Right lobe of liver (tissue), 6 donors: ENCODE results near the gene MUCL3. TPM values are rescaled to one million over a fixed set of nuclear protein-coding genes. Genes with fewer than 3 reads are reported as not detected.
A peak's percentile ranks its signal among the peaks of the same experiment; 100 is the strongest.

Source experiments
- ATAC-seq, 4 donors: fragments of 200-7000 bp; cut with Tn5 transposase; one replicate each; pipeline ENCODE4 v1.9.1; 2020; ENCODE audit warnings: mild to moderate bottlenecking in 4 of 4, moderate library complexity in 4 of 4
- DNase-seq, 3 donors: peaks; one replicate each; pipeline ENCODE4 v3.0.0-alpha.2; 2020
- H3K27ac ChIP-seq, 3 donors: fragments of 200-600 bp; one replicate each; pipeline ENCODE4 v1.8.0; 2022
- H3K27me3 ChIP-seq, 2 donors: fragments of 200-600 bp; one replicate each; pipeline ENCODE4 v1.8.0; 2022
- H3K36me3 ChIP-seq, 4 donors: fragments of 200-600 bp; sonication (generic) in 1 of 4; one replicate each; pipeline versions ENCODE4 v1.5.1 to v1.8.0; 2017 to 2022; ENCODE audit warnings: control low read depth in 1 of 4
- H3K4me1 ChIP-seq, 4 donors: fragments of 200-600 bp; sonication (generic) in 1 of 4; one replicate each; pipeline versions ENCODE4 v1.5.1 to v1.8.0; 2017 to 2022; ENCODE audit warnings: control low read depth in 1 of 4
- H3K4me3 ChIP-seq, 3 donors: fragments of 200-600 bp; one replicate each; pipeline ENCODE4 v1.8.0; 2022
- H3K9me3 ChIP-seq, 4 donors: fragments of 200-600 bp; sonication (generic) in 1 of 4; one replicate each; pipeline versions ENCODE4 v1.5.1 to v1.8.0; 2017 to 2022; ENCODE audit warnings: control low read depth in 1 of 4
- POLR2A ChIP-seq: fragments of 450-650 bp; IDR thresholded peaks from one replicate; pipeline ENCODE4 v1.6.1; 2017; ENCODE audit warnings: antibody characterized with exemption, mild to moderate bottlenecking
- WGBS: methylation state at CpG from one replicate; pipeline ENCODE4 v1.1.6; 2018; ENCODE audit warnings: low coverage, low lambda C conversion rate; ENCODE audit not compliant: insufficient coverage; ENCODE audit errors: missing lambda C conversion rate; 5-methylcytosine and 5-hydroxymethylcytosine counted together
- intact Hi-C, 2 donors: fragments of 100-400 bp; cut with DNase I; formaldehyde crosslinking; loops; one replicate each; pipeline versions ENCODE4 v1.11.2 to v1.14.1; 2022
- total RNA-seq, 6 experiments: library from RNA; depleted of rRNA in 2 of 6; stranded (reverse); fragments of >200 nt in 2 of 6; fragmentation: NEBNext Ultra II Directional in 3 of 6; extraction: Animal tissue kit (Norgen Biotek cat#: 25700) in 3 of 6; gene quantifications; one replicate each; pipeline versions ENCODE4 v1.1.0 to v1.2.4, GENCODE V29; 2016 to 2023
- TF ChIP-seq, protein P1 (sequence below), 4 donors: fragments of 200-600 bp in 3 of 4; fragments of 450-650 bp in 1 of 4; IDR thresholded peaks; one replicate each; pipeline versions ENCODE4 v1.5.1 to v1.8.0; 2016 to 2022; ENCODE audit warnings: antibody characterized with exemption in 4 of 4, mild to moderate bottlenecking in 2 of 4
- donor health status: DM: no; HTN: yes; CAD: no.
- donor health status: DM: no; HTN: no; CAD: no.
- donor health status: DM: no; HTN: no; CAD: no.
- donor health status: DM: no; HTN: yes; CAD: no.
- donor health status: DM: no; HTN: yes; CAD: no.

Gene MUCL3
- total RNA-seq, 6 experiments from 2014 or later, result not detected

DNA sequence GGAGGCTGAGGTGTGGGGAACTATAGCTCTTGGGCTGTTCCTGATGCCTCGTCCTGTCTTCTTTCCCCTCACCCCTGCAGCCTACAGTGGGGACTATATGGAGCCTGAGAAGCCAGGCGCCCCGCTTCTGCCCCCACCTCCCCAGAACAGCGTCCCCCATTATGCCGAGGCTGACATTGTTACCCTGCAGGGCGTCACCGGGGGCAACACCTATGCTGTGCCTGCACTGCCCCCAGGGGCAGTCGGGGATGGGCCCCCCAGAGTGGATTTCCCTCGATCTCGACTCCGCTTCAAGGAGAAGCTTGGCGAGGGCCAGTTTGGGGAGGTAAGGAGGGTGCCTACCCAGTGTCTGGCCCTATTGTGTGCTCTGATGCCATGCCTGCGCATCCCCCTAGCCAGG lies 44.2 kb upstream of the MUCL3 start:
- Histone ChIP-seq H3K27me3 (no peaks in the 10 kb centered on the region), H3K36me3 (no peaks in the 10 kb centered on the region), H3K27ac (no peak overlapping the region), H3K4me1 (no peaks in the 10 kb centered on the region), H3K4me3 (no peak overlapping the region), H3K9me3 (no peaks in the 10 kb centered on the region)
- ATAC-seq (no peak), DNase-seq (peak in 1 of 3 donors; percentile 27)
- no peak for TF ChIP-seq POLR2A
- TF ChIP-seq, protein P1, sequence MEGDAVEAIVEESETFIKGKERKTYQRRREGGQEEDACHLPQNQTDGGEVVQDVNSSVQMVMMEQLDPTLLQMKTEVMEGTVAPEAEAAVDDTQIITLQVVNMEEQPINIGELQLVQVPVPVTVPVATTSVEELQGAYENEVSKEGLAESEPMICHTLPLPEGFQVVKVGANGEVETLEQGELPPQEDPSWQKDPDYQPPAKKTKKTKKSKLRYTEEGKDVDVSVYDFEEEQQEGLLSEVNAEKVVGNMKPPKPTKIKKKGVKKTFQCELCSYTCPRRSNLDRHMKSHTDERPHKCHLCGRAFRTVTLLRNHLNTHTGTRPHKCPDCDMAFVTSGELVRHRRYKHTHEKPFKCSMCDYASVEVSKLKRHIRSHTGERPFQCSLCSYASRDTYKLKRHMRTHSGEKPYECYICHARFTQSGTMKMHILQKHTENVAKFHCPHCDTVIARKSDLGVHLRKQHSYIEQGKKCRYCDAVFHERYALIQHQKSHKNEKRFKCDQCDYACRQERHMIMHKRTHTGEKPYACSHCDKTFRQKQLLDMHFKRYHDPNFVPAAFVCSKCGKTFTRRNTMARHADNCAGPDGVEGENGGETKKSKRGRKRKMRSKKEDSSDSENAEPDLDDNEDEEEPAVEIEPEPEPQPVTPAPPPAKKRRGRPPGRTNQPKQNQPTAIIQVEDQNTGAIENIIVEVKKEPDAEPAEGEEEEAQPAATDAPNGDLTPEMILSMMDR (IDR thresholded peaks at IDR 0.05), result no peak
- WGBS, result 100% methylated on average over 1 of the region's 13 CpGs
- intact Hi-C loops, result no loop called here

DNA sequence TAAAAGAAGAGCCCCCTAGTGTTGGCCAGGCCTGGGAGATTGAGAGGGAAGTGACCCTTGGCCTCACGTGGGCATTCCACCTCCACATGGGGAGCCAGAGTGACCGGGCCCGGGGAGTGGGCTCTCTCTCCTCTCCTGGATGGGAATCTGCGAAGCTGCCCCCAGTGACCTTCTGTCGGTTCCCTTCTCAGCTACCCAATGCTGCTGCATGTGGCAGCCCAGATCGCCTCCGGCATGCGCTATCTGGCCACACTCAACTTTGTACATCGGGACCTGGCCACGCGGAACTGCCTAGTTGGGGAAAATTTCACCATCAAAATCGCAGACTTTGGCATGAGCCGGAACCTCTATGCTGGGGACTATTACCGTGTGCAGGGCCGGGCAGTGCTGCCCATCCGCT lies 42.9 kb upstream of the MUCL3 start:
- Histone ChIP-seq H3K9me3 (no peaks in the 10 kb centered on the region), H3K4me3 (no peak overlapping the region), H3K27me3 (no peaks in the 10 kb centered on the region), H3K36me3 (no peaks in the 10 kb centered on the region), H3K4me1 (no peaks in the 10 kb centered on the region), H3K27ac (no peak overlapping the region)
- intact Hi-C loops, result no loop called here
- DNase-seq, result peak in 1 of 3 donors; percentile 24
- TF ChIP-seq, protein P1 (IDR thresholded peaks at IDR 0.05), result no peak
- TF ChIP-seq POLR2A, result no peak
- 58% methylated on average over 3 of the region's 16 CpGs for WGBS
- ATAC-seq, result no peak

DNA sequence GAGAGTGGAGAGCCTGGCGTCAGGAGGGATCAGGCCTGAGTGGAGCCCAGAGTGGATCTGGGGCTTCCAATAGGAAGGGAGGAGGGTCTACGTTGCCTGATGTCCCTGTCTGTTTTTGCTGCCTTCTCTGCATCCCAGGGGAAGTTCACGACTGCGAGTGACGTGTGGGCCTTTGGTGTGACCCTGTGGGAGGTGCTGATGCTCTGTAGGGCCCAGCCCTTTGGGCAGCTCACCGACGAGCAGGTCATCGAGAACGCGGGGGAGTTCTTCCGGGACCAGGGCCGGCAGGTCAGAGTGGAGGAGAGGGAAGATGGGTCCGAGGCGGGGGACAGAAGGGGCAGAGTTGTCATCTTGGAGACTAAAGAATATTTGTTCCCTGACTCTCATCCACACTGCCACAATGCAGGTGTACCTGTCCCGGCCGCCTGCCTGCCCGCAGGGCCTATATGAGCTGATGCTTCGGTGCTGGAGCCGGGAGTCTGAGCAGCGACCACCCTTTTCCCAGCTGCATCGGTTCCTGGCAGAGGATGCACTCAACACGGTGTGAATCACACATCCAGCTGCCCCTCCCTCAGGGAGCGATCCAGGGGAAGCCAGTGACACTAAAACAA lies 41.9 kb upstream of the MUCL3 start:
- WGBS, result 90% methylated on average over 4 of the region's 23 CpGs
- ATAC-seq, result no peak
- no peaks in the 10 kb centered on the region for H3K27me3 ChIP-seq

DNA sequence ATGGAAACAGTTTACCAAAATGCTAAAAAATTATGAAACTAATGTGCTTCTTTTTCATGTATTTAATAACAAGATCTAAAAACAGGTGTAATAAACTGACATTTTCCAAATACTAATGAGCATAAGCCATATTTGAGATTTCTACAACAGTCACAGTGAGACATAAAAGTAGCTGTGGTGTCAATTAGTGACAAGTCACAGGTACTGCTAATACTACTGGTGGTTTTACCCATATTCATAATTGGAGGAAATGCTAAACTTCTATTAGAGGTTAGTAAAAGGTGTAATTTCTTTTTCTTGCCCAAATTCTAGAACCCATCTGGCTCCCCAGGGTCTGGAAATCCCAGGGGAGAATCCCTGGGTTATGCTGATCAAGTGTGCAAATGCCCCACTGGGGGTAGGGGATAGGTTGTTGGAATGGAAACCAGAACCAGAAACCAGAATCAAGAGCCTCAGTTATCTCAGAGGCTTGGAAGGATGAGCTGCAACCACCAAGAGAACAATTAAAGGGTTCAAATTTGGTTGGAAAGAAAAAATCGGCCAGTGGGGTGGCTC lies 39.8 kb upstream of the MUCL3 start:
- Histone ChIP-seq H3K9me3 (no peaks in the 10 kb centered on the region), H3K27me3 (no peaks in the 10 kb centered on the region), H3K27ac (no peak overlapping the region), H3K4me3 (no peak overlapping the region), H3K4me1 (no peaks in the 10 kb centered on the region), H3K36me3 (no peaks in the 10 kb centered on the region)
- ATAC-seq, result no peak
- peak in 1 of 3 donors; percentile 1 for DNase-seq
- intact Hi-C loops, result no loop called here
- WGBS, result 88% methylated on average over 1 of the region's 1 CpG
- TF ChIP-seq, protein P1 (IDR thresholded peaks at IDR 0.05), result no peak
- no peak for TF ChIP-seq POLR2A

More for the DNA sequence above, 41.9 kb upstream of the MUCL3 start:
- H3K4me3 ChIP-seq, result no peak overlapping the region
- H3K4me1 ChIP-seq, result no peaks in the 10 kb centered on the region
- intact Hi-C loops, result no loop called here
- H3K36me3 ChIP-seq, result no peaks in the 10 kb centered on the region
- TF ChIP-seq POLR2A, result no peak
- TF ChIP-seq, protein P1 (IDR thresholded peaks at IDR 0.05), result no peak
- no peaks in the 10 kb centered on the region for H3K9me3 ChIP-seq
- DNase-seq, result peak in 1 of 3 donors; percentile 10
- H3K27ac ChIP-seq, result no peak overlapping the region
